C1 segment of cervical spinal cord (tissue), 14 donors: ENCODE data around the gene CALCOCO2.
"Not testable (repeated sequence)": the region's sequence is repeated elsewhere in the genome, so short reads cannot be mapped to it uniquely, and the experiment has no call there.

Experiments
- DNase-seq, 14 donors: peaks; one replicate each; lab custom pipeline; 2025; lab: John Stamatoyannopoulos, UW

CALCOCO2 gene

DNA sequence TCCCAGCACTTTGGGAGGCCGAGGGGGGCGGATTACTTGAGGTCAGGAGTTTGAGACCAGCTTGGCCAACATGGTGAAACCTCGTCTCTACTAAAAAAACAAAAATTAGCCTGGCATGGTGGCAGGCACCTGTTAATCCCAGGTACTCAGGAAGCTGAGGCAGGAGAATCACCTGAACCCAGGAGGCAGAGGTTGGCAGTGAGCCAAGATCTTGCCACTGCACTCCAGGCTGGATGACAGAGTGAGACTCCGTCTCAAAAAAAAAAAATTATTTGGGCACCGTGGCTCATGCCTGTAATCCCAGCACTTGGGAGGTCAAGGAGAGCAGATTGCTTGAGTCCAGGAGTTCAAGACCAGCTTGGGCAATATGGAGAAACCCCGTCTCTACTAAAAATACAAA is 9.9 kb upstream of the CALCOCO2 start:
- DNase-seq = not testable (repeated sequence)

DNA sequence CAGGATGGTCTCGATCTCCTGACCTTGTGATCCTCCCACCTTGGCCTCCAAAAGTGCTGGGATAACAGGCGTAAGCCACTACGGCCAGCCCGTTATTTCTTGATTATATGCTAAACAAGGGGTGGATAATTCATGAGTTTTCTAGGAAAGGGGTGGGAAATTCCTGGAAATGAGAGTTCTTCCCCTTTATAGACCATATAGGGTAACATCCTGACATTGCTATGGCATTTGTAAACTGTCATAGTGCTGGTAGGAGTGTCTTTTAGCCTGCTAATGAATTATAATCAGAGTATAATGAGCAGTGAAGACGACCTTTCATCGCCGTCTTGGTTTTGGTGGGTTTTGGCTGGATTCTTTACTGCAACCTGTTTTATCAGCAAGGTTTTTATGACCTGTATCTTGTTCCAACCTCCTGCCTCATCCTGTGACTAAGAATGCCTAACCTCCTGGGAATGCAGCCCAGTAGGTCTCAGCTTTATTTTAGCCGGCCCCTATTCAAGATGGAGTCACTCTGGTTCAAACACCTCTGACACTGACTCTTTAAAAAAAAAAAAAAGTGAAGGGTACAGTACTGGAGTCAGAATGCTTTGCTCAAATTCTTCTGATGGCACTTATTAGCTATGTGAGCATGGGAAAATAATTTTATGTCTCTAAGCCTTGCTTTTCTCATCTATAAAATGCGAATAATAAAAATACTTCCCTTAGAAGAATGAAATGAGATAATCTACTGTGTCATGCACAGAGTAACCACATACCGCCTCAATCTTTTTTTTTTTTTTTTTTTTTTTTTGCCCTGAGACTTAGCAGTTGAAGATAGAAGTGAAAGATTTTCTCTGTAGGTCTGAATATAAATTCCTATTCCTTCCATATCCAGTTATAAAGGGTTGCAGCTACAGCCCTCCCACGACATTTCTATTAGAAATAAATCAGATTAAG is 5.1 kb upstream of the CALCOCO2 start:
- no peak for DNase-seq

DNA sequence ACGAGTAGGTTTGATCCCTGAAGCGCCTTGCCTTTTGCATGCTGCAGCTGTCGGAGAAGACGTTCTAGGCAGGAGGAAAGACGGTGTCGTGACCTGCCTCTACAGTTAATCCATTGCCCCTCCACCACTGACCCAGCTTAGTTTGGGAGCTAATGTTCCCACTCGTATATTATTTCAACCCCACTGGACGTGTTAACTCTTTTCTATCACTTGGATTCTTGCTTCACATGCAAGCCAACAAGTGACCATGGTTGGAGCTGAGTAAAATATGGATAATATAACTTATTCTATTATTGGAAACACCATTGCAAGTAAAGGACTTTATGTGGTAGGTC is 681 bp downstream of the CALCOCO2 start:
- DNase-seq = no peak

DNA sequence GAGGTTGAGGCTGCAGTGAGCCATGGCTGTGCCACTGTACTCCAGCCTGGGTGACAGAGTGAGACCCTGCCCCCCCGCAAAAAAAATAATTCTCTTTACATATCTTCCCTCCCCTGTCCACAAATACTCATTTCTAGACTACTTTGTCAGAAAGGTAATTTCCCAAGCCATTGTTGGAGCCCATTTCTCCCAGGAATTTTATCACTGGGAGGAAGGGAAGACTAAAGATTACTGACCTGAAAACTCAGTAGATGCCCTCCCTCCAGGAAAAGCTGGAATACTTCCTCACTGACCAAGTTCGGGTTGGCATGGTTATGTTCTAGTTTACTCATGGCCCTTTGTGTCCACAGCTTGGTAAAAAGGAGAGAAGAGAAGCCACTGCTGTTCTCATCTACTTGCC is 4.1 kb downstream of the CALCOCO2 start:
- DNase-seq = no peak

DNA sequence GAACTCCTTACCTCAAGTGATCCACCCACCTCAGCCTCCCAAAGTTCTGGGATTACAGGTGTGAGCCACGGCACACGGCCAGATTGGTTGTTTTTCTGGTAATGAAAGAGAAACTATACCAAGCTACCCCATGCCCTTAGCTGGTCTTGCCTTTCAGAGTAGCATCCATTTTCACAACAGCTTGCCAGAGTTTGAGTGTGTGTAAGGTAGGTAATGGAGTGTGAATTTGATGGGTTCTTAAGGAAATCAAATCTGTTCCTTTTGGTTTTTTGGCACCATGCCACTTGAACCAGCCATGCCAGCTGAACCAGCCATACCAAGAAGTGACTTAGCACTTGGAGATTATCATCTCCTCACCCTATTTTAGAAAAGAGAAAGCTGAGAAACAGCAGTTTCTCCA is 5.1 kb downstream of the CALCOCO2 start:
- no peak for DNase-seq

DNA sequence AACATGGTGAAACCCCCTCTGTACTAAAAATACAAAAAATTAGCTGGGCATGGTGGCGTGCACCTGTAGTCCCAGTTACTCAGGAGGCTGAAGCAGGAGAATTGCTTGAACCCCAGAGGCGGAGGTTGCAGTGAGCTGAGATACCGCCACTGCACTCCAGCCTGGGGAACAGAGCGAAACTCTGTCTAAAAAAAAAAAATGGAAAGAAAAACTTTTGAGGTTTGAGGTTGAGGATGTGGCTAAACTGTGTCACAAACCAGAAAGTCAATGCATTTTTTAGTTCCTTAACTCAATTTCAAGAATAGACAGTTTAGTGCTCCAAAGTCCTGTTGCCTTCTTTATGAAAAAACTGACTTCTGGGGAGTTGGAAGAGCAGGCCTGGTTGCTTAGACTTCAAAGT is 6.6 kb downstream of the CALCOCO2 start:
- DNase-seq = not testable (repeated sequence)

DNA sequence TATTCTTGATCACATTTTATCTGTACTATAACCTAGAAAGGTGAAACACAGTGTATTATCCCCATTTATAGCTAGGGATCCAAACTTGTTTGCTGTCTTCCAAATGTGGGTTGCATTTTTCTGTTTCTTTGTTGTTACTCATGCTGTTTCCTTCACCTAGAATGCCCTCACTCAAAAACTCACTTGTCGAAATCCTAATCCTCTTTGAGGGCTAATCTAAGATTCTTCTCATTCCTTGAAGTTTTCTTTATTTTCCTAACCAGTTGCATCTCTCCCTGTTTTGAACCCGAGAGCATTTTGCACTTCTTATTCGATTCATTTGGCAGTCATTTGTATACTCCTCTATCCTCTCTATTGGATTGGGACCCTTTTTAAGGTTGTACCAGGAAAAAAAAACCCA is 9.6 kb downstream of the CALCOCO2 start:
- DNase-seq = no peak

- DNase-seq = peak in 10 of 14 donors; percentile 1 to 39 (median 32)
Observed at GRCh38 chr17:48841395-48841831, 10.6 kb downstream of the CALCOCO2 start.

DNA sequence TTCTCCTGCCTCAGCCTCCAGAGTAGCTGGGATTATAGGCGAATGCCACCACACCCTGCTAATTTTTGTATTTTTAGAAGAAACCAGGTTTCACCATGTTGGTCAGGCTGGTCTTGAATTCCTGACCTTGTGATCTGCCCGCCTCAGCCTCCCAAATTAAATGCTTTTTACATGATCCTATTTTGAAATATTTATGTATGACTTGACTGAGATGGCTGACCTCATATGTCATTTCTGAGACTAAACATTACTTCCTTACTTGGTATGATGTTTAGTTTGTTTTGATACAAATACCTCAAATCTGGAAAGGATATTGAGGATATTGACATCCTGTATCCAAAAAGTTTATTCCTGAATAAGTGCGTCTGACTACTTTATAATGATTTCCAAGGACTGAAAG is 11.9 kb downstream of the CALCOCO2 start:
- no peak for DNase-seq

DNA sequence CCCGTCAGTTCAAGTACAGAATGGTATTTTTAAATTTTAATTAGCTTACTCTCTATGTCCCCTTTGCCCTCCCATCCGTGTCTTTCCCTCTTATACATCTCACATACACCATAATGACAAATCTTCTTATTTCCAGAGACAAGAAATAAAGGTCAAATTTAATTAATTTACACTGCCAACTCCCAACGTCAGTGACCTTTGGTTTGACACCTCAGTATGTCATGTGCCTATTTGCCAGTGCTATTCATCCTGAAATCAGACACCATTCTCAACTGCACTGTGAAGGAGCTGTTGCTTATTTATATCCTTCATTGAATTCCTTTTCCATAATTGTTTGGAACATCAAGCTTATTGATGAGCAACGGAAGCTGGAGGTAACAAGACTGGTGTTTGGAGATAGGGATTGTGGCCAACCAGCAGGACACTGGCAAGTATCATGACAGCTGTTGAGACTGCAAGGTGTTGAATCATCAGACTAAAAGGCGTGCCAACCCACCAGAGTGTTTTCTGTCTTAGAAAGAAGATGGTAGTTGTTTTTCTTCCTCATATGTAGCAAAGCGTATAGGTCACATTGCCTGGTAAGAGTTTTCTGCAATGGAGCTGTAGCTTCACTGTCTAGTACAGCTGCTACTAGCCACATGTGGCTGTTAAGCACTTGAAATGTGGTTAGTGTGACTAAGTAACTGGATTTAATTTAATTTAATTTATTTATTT is 12.5 kb downstream of the CALCOCO2 start:
- no peak for DNase-seq

- DNase-seq = no peak
Observed at GRCh38 chr17:48850792-48851323, 20.0 kb downstream of the CALCOCO2 start.

DNA sequence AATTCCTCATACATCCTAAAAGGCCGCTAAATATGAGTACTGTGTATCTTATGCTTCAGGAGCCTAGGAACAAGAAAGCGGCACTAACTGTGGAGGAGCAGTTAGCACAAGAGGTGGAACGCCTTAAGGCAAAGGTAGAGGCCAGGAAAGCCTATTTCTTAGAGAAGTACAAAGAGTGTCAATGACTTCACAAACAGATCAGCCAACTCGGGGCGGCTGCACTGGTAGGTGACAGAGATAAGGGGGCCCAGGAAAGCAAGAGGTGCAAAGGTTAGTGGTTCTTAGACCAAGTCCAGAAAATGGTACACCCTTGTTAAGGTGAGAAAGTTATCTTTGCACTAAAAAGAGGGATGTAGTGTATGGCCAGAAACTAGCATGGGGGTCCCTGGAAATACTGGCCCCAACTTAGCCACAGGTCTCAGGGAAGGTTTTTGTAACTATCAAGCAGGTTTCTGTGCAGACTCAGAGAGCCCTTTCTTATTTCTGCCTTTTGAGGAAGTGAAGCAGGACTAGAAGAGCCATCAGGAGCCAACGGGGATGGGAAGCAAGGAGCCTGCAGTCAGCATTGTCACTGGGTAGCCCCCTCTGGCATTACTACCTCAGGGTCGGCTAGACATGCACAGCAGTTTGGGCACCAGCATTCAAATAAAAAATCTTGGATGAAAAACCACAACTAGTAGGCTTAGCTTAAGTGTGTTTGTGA is 24.1 kb downstream of the CALCOCO2 start:
- DNase-seq = no peak

DNA sequence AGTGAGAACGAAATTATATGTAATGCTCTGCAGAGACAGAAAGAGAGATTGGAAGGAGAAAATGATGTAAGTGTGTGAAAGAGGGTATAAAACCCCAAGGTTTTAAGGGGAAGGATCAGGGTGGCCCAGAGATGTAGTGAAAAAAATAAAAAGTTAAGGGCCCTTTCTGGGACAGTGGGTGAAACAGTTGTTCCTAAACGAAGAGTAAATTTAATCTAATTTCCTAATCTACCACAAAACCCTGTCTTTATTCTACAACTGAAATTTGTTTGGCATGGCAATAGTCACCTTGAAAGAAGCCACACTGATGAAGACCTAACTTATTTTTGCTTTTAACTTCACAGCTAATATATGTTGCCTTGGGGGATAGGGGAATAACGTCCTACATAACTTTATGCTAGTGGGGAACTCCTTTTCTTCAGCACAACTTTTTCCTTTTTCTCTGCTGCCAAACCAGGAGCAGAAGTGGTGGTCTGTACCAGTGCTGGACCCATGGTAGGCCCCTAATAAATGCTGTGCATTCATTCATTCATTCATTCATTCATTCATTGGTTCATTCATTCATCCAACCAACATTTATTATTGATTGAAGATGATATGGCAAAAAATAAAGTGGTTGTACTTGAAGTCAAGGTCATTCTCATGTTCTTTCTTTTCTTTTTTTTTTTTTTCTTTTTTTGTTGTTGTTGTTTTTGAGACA is 25.4 kb downstream of the CALCOCO2 start:
- no peak for DNase-seq

GRCh38 chr17:48860034-48860433 is 29.2 kb downstream of the CALCOCO2 start:
- DNase-seq = no peak

- DNase-seq = no peak
Observed at GRCh38 chr17:48860456-48860855, 29.6 kb downstream of the CALCOCO2 start.

- DNase-seq = no peak
Observed at GRCh38 chr17:48868916-48869500, 38.2 kb downstream of the CALCOCO2 start.

DNA sequence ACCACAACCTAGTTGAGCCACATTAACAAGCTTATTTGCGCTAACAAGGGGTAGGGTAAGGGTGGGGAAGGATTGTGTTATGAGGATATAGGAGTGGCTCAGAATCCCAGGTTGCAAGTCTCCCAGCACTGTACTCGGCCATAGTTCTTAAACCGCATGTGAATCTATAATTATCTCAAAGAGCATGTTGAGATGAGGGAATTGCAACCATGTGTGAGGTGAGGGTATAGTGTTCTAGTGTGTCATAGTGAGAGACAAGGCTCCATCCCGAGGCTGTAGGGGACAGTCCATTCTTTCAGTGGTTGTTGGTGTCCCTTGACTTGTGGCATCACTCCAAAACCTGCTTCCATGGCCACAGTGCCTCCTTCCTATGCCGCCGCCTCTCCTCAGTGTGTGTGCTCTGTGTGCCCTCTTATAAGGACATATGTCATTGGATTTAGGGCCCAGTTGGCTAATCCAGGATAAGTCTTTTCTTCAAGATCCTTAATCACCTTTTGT is 39.0 kb downstream of the CALCOCO2 start:
- DNase-seq = no peak

DNA sequence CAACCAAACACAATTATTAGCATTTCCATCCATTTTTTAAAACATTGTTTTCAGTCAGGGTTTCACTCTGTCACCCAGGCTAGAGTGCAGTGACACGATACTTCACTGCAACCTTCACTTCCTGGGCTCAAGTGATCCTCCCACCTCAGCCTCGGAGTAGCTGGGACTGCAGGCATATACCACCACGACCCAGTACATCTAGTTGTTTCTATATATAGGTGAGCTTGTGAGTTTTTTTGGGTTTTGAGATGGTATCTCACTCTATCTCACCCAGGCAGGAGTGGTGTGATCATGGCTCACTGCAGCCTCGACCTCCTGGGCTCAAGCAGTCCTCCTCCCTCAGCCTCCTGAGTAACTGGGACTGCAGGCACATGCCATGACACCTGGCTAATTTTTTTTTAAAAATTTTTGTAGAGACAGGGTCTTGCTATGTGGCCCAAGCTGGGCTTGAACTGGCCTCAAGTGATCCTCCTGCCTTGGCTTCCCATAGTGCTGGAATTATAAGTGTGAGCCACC is 40.3 kb downstream of the CALCOCO2 start:
- DNase-seq = no peak

GRCh38 chr17:48871551-48872351 is 40.9 kb downstream of the CALCOCO2 start:
- DNase-seq = no peak

DNA sequence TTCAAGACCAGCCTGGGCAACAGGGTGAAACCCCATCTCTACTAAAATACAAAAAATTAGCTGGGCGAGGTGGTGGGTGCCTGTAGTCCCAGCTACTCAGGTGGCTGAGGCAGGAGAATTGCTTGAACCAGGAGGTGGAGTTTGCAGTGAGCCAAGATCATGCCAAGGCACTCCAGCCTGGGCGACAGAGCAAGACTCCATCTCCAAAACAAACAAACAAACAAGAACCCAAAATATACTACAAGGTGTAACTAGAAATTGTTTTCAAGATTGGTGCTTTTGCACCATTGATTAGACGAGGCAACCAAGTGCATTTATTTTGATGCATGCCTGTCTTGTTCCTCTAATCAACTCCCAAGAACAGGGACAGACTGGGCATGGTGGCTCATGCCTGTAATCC is 41.6 kb downstream of the CALCOCO2 start:
- not testable (repeated sequence) for DNase-seq
